Transverse colon (tissue), 4 donors: ENCODE data around the gene MICU2. TPM values are rescaled to one million over a fixed set of nuclear protein-coding genes. Genes with fewer than 3 reads are reported as not detected.

ENCODE experiments used
- DNase-seq: peaks from one replicate; pipeline ENCODE4 v3.0.0-alpha.2; 2019
- H3K27ac ChIP-seq, 4 donors: fragments of 200-600 bp; sonication (generic); 2 replicates each; pipeline ENCODE4 v1.5.1; 2016 to 2018; ENCODE audit warnings: inconsistent platforms in 4 of 4
- H3K27me3 ChIP-seq: fragments of 200-600 bp; sonication (generic); 2 replicates; pipeline ENCODE4 v1.5.1; 2017; ENCODE audit warnings: inconsistent platforms
- H3K36me3 ChIP-seq, 4 donors: fragments of 200-600 bp; sonication (generic); 2 replicates each; pipeline ENCODE4 v1.5.1; 2017 to 2019; ENCODE audit warnings: inconsistent platforms in 4 of 4
- H3K4me1 ChIP-seq, 4 donors: fragments of 200-600 bp; sonication (generic); 2 replicates each; pipeline ENCODE4 v1.5.1; 2017 to 2020; ENCODE audit warnings: inconsistent platforms in 4 of 4
- H3K4me3 ChIP-seq, 4 donors: fragments of 200-600 bp; sonication (generic); 1 replicate in 1 of 4; 2 replicates in 3 of 4; pipeline versions ENCODE4 v1.5.1 to v1.6.1; 2017 to 2019; ENCODE audit warnings: inconsistent platforms in 4 of 4
- H3K9me3 ChIP-seq, 2 donors: fragments of 200-600 bp; sonication (generic); 2 replicates each; pipeline ENCODE4 v1.5.1; 2017 to 2019; ENCODE audit warnings: inconsistent platforms in 2 of 2
- CTCF ChIP-seq, 5 experiments: fragments of 200-600 bp in 3 of 5; fragments of 450-650 bp in 2 of 5; sonication (generic) in 3 of 5; IDR thresholded peaks; 1 replicate in 2 of 5; 2 replicates in 3 of 5; pipeline ENCODE4 v1.5.1; 2016 to 2017; ENCODE audit warnings: antibody characterized with exemption in 5 of 5, inconsistent platforms in 3 of 5, mild to moderate bottlenecking in 2 of 5, moderate library complexity in 1 of 5
- EP300 ChIP-seq: sonication (generic); formaldehyde crosslinking; IDR thresholded peaks from one replicate; pipeline ENCODE4 v1.6.1; 2017; ENCODE audit warnings: antibody characterized with exemption, low read depth
- POLR2A ChIP-seq: fragments of 450-650 bp; IDR thresholded peaks from one replicate; pipeline ENCODE4 v1.6.1; 2016; ENCODE audit warnings: antibody characterized with exemption, mild to moderate bottlenecking, moderate library complexity
- POLR2AphosphoS5 ChIP-seq, 3 donors: sonication (generic); formaldehyde crosslinking; IDR thresholded peaks; one replicate each; pipeline ENCODE4 v1.6.1; 2016; ENCODE audit warnings: antibody characterized with exemption in 3 of 3
- WGBS, 2 donors: methylation state at CpG; one replicate each; pipeline ENCODE4 v1.1.5; 2018; ENCODE audit warnings: low coverage in 1 of 2; 5-methylcytosine and 5-hydroxymethylcytosine counted together
- in situ Hi-C, 4 donors: fragments of 200-750 bp; cut with MboI; loops; one replicate each; pipeline versions ENCODE4 v1.15.0 to v1.15.1; 2017; ENCODE audit warnings: low sequenced_read_pairs in 3 of 4, low pct_ligation_motif_present in 1 of 4, low pct_unique_long_range_greater_than_20kb in 1 of 4
- intact Hi-C: fragments of 100-400 bp; cut with DNase I; formaldehyde crosslinking; loops from one replicate; pipeline ENCODE4 v1.15.1; 2023; ENCODE audit warnings: low total_unique reads
- total RNA-seq, 4 donors: library from RNA; depleted of rRNA; stranded (reverse); fragments of >200 nt; gene quantifications; one replicate each; pipeline ENCODE4 v1.1.0, GENCODE V29; 2016

The MICU2 gene
- total RNA-seq, 4 donors from 2014 or later, result 48.8 to 101 (median 90.0) TPM

DNA sequence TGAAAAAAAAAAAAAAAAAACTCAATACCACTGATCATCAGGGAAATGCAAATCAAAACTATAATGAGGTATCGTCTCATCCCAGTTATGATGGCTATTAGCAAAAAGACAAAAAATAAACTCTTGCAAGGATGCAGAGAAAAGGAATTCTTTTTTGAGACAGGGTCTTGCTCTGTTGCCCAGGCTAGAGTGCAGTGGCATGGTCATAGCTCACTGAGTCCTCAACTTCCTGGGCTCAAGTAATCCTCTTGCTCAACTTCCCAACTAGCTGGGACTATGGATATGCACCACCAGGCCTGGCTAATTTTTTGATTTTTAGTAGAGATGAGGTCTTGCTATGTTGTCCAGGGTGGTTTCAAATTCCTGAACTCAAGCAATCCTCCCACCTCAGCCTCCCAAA lies 59.5 kb downstream of the MICU2 start:
- no peak for DNase-seq
- no peak overlapping the region for H3K27ac ChIP-seq
- no peaks in the 10 kb centered on the region for H3K36me3 ChIP-seq
- TF ChIP-seq POLR2AphosphoS5 (IDR thresholded peaks at IDR 0.05) (no peak), CTCF (IDR thresholded peaks at IDR 0.05) (no peak), EP300 (no peak), POLR2A (no peak)
- in situ Hi-C loops, result no loop called here
- H3K27me3 ChIP-seq, result no peaks in the 10 kb centered on the region
- 100% methylated on average over 1 of the region's 1 CpG for WGBS, 2 donors
- H3K9me3 ChIP-seq, result no peaks in the 10 kb centered on the region
- intact Hi-C loops, result no loop called here
- peaks cover 0 to 7% (median 0%) of the 10 kb centered on the region in 4 donors for H3K4me1 ChIP-seq
- H3K4me3 ChIP-seq, result no peak overlapping the region

DNA sequence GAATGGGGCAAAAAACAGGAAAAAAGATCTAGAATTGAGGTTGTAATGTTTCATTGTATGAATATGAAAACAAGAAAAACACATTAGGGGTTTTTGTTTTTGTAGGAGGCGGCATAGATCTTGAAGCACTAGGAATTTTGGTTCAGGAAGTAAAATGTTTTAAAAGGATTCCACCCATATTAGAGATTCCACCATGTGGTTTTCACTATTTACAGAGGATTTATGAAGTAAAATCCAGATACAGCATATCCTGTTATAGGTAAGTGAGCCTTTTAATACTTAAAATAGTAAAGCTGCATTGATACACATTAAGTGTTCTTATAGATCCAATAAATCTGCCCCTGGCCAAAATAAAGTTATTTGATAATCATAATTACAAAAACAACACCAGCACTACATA lies 61.4 kb downstream of the MICU2 start:
- 89 to 91% methylated on average over 1 of the region's 1 CpG for WGBS, 2 donors
- DNase-seq, result no peak
- no peak overlapping the region for H3K27ac ChIP-seq
- intact Hi-C loops (no loop called here), in situ Hi-C loops (no loop called here)
- H3K9me3 ChIP-seq, result no peaks in the 10 kb centered on the region
- H3K36me3 ChIP-seq, result peaks cover 0 to 9% (median 0%) of the 10 kb centered on the region in 4 donors
- H3K4me1 ChIP-seq, result peaks cover 0 to 7% (median 0%) of the 10 kb centered on the region in 4 donors
- no peak for TF ChIP-seq POLR2A
- TF ChIP-seq POLR2AphosphoS5 (IDR thresholded peaks at IDR 0.05), result no peak
- TF ChIP-seq EP300, result no peak
- no peak for TF ChIP-seq CTCF (IDR thresholded peaks at IDR 0.05)
- H3K4me3 ChIP-seq, result no peak overlapping the region
- no peaks in the 10 kb centered on the region for H3K27me3 ChIP-seq

GRCh38 chr13:21541980-21542379 lies 62.0 kb downstream of the MICU2 start:
- no peak for DNase-seq
- TF ChIP-seq EP300 (no peak), POLR2AphosphoS5 (IDR thresholded peaks at IDR 0.05) (no peak), POLR2A (no peak), CTCF (IDR thresholded peaks at IDR 0.05) (no peak)
- WGBS, 2 donors, result 63 to 77% methylated on average over 1 of the region's 1 CpG
- intact Hi-C loops (no loop called here), in situ Hi-C loops (no loop called here)
- Histone ChIP-seq H3K9me3 (no peaks in the 10 kb centered on the region), H3K27me3 (no peaks in the 10 kb centered on the region), H3K4me3 (no peak overlapping the region), H3K27ac (no peak overlapping the region), H3K4me1 (peaks cover 0 to 7% (median 0%) of the 10 kb centered on the region in 4 donors), H3K36me3 (peaks cover 0 to 9% (median 0%) of the 10 kb centered on the region in 4 donors)

- DNase-seq, result no peak
- no peak overlapping the region for H3K4me3 ChIP-seq
- H3K9me3 ChIP-seq, result no peaks in the 10 kb centered on the region
- H3K27ac ChIP-seq, result no peak overlapping the region
- intact Hi-C loops (no loop called here), in situ Hi-C loops (no loop called here)
- H3K27me3 ChIP-seq, result no peaks in the 10 kb centered on the region
- TF ChIP-seq POLR2A (no peak), EP300 (no peak), POLR2AphosphoS5 (IDR thresholded peaks at IDR 0.05) (no peak), CTCF (IDR thresholded peaks at IDR 0.05) (no peak)
- H3K36me3 ChIP-seq, result peaks cover 0 to 9% (median 0%) of the 10 kb centered on the region in 4 donors
- H3K4me1 ChIP-seq, result peaks cover 0 to 7% (median 0%) of the 10 kb centered on the region in 4 donors
Measured at GRCh38 chr13:21541271-21541670, 62.7 kb downstream of the MICU2 start.
